Endothelial cell of umbilical vein (primary cell): Measurements from ENCODE around the gene KYNU. TPM values are rescaled to one million over a fixed set of nuclear protein-coding genes. Genes with fewer than 3 reads are reported as not detected.

Experiments
- BruUV-seq: library from RNA; stranded (reverse); fragments of 400-500 nt; replicated peaks from 2 replicates; lab custom pipeline; 2021; lab: Mats Ljungman, UMichigan
- CTCF ChIA-PET: fragments of 300-600, 350-600 bp; sonication (Branson Sonifier 250); formaldehyde crosslinking; loops from one replicate; lab custom pipeline; 2021; ENCODE audit warnings: antibody characterized with exemption, inconsistent platforms; lab: Charles Lee
- POLR2A ChIA-PET: fragments of 300-600, 350-600 bp; sonication (Branson Sonifier 250); formaldehyde crosslinking; loops from one replicate; lab custom pipeline; 2021; ENCODE audit warnings: antibody characterized with exemption, inconsistent platforms; lab: Charles Lee
- DNase-seq: peaks from one replicate; pipeline ENCODE4 v3.0.0-alpha.2; 2011; ENCODE audit warnings: low read depth, low spot score
- FAIRE-seq: peaks from 2 replicates; lab custom pipeline; 2011; peaks lifted over from hg19 to GRCh38; lab: Jason Lieb, UNC
- H2AFZ ChIP-seq: 2 replicates; pipeline ENCODE4 v1.6.0; 2012; ENCODE audit warnings: low read depth, low read length, control low read depth, inconsistent platforms
- H3K27ac ChIP-seq: 2 replicates; pipeline ENCODE4 v1.5.1; 2011; ENCODE audit warnings: low read depth, mild to moderate bottlenecking, control low read depth, low read length, moderate library complexity; ENCODE audit not compliant: insufficient read depth
- H3K27me3 ChIP-seq, 2 experiments: 2 replicates each; pipeline versions ENCODE4 v1.6.0 to v1.6.1; 2011; ENCODE audit warnings: low read length in 2 of 2, mixed read lengths in 1 of 2; ENCODE audit not compliant: control insufficient read depth in 2 of 2, insufficient read depth in 2 of 2
- H3K36me3 ChIP-seq, 2 experiments: 2 replicates in 1 of 2; 3 replicates in 1 of 2; pipeline ENCODE4 v1.5.1; 2011; ENCODE audit warnings: low read length in 2 of 2, mild to moderate bottlenecking in 1 of 2, moderate library complexity in 1 of 2; ENCODE audit not compliant: control insufficient read depth in 2 of 2, insufficient read depth in 2 of 2; ENCODE audit errors: extremely low read depth in 1 of 2
- H3K4me1 ChIP-seq: 3 replicates; pipeline ENCODE4 v1.5.1; 2011; ENCODE audit warnings: mild to moderate bottlenecking, low read length; ENCODE audit not compliant: control insufficient read depth, insufficient read depth; ENCODE audit errors: extremely low read depth
- H3K4me2 ChIP-seq: 2 replicates; pipeline ENCODE4 v1.6.1; 2011; ENCODE audit warnings: low read length, control low read depth, mixed read lengths; ENCODE audit not compliant: insufficient read depth
- H3K4me3 ChIP-seq, 3 experiments: fragments of 200-600 bp in 1 of 3; sonication (generic), shearing (Covaris generic) in 1 of 3; replicated peaks in 1 of 3; 2 replicates each; pipeline ENCODE4 v1.5.1; 2011 to 2016; ENCODE audit warnings: control low read depth in 3 of 3, low read length in 3 of 3, mild to moderate bottlenecking in 2 of 3, inconsistent platforms in 1 of 3, low read depth in 1 of 3, moderate library complexity in 1 of 3; ENCODE audit not compliant: insufficient read depth in 1 of 3
- H3K79me2 ChIP-seq: 2 replicates; pipeline ENCODE4 v1.6.0; 2012; ENCODE audit warnings: low read length, inconsistent platforms; ENCODE audit not compliant: control insufficient read depth, insufficient read depth
- H3K9ac ChIP-seq: replicated peaks from 2 replicates; pipeline ENCODE3; 2011; ENCODE audit warnings: low read length, control low read depth; ENCODE audit not compliant: insufficient read depth; ENCODE audit errors: extremely low read depth
- H3K9me1 ChIP-seq: replicated peaks from 3 replicates; pipeline ENCODE4 v1.6.0; 2011; ENCODE audit warnings: mild to moderate bottlenecking, low read length; ENCODE audit not compliant: control insufficient read depth, insufficient read depth; ENCODE audit errors: extremely low read depth
- H3K9me3 ChIP-seq: replicated peaks from 2 replicates; pipeline ENCODE4 v1.5.1; 2012; ENCODE audit warnings: low read length, inconsistent platforms; ENCODE audit not compliant: control insufficient read depth, insufficient read depth
- H4K20me1 ChIP-seq: replicated peaks from 2 replicates; pipeline ENCODE3; 2011; ENCODE audit warnings: mild to moderate bottlenecking, low read length; ENCODE audit not compliant: control insufficient read depth, insufficient read depth; ENCODE audit errors: extremely low read depth
- CTCF ChIP-seq, 2 donors: IDR thresholded peaks; 1 replicate in 1 of 2; 2 replicates in 1 of 2; pipeline ENCODE4 v1.5.1; 2011; ENCODE audit warnings: low read length in 2 of 2, mild to moderate bottlenecking in 2 of 2, moderate library complexity in 2 of 2, control low read depth in 1 of 2, inconsistent platforms in 1 of 2, low read depth in 1 of 2; ENCODE audit not compliant: insufficient read depth in 1 of 2; ENCODE audit errors: extremely low read depth in 1 of 2
- EZH2 ChIP-seq: IDR thresholded peaks from 2 replicates; pipeline ENCODE4 v1.6.1; 2012; ENCODE audit warnings: borderline replicate concordance, low read depth, mild to moderate bottlenecking, moderate library complexity, low read length, inconsistent platforms; ENCODE audit not compliant: severe bottlenecking
- FOS ChIP-seq: IDR thresholded peaks from 2 replicates; pipeline ENCODE4 v1.6.1; 2011; ENCODE audit warnings: mild to moderate bottlenecking, low read length, moderate library complexity, borderline replicate concordance; ENCODE audit not compliant: insufficient read depth
- GATA2 ChIP-seq: IDR thresholded peaks from 2 replicates; pipeline ENCODE4 v1.7.0; 2011; ENCODE audit warnings: low read depth, mild to moderate bottlenecking, moderate library complexity, mixed read lengths, low read length; ENCODE audit not compliant: insufficient read length, insufficient read depth
- JUN ChIP-seq: IDR thresholded peaks from 2 replicates; pipeline ENCODE4 v1.6.1; 2011; ENCODE audit warnings: borderline replicate concordance, low read depth; ENCODE audit not compliant: insufficient read length, insufficient read depth
- MAX ChIP-seq: IDR thresholded peaks from 2 replicates; pipeline ENCODE4 v1.6.1; 2011; ENCODE audit not compliant: insufficient read depth, insufficient read length
- MYC ChIP-seq: IDR thresholded peaks from one replicate; pipeline ENCODE4 v1.6.1; 2011; ENCODE audit warnings: mild to moderate bottlenecking, low read depth, low read length
- POLR2A ChIP-seq: IDR thresholded peaks from 2 replicates; pipeline ENCODE4 v1.6.1; 2012; ENCODE audit warnings: low read depth, mild to moderate bottlenecking, control low read depth, low read length
- POLR2AphosphoS5 ChIP-seq: IDR thresholded peaks from 2 replicates; pipeline ENCODE4 v1.6.1; 2012; ENCODE audit warnings: low read depth, mild to moderate bottlenecking, control low read depth, low read length, moderate library complexity; ENCODE audit not compliant: insufficient read depth
- dilution Hi-C: fragments of 300-500 bp; cut with MboI; formaldehyde crosslinking; loops from one replicate; pipeline ENCODE4 v1.15.0; 2019; ENCODE audit warnings: low sequenced_read_pairs; ENCODE audit not compliant: extremely low pct_ligation_motif_present
- intact Hi-C: fragments of 100-400 bp; cut with micrococcal nuclease; formaldehyde crosslinking; loops from one replicate; pipeline ENCODE4 v1.10.0; 2022
- polyA plus RNA-seq, 4 experiments: library from polyadenylated mRNA; depleted of rRNA in 3 of 4; stranded (reverse) in 3 of 4; unstranded in 1 of 4; fragments of >200 nt; gene quantifications; 2 replicates each; pipeline versions ENCODE4 v1.2.1 to v1.2.3, GENCODE V29; 2011 to 2012; ENCODE audit warnings: missing spikeins in 1 of 4
- total RNA-seq: library from RNA; stranded (reverse); gene quantifications from 2 replicates; pipeline ENCODE4 v1.2.3, GENCODE V29; 2021

KYNU gene
- total and polyA plus RNA-seq, 2 donors (not counting 3 experiments of a cell fraction or from before 2014, with no cell fraction given), result 0.04 TPM; not detected in 1

- dilution Hi-C loops, result no loop called here
- BruUV-seq, result no TSS peak
- ChIA-PET CTCF (no interaction called here), POLR2A (no interaction called here)
- no peak overlapping the region for H3K27ac ChIP-seq
- peaks cover 24% of the 10 kb centered on the region for H3K4me1 ChIP-seq
- no peak overlapping the region for H2AFZ ChIP-seq
- no peaks in the 10 kb centered on the region for H3K27me3 ChIP-seq
- FAIRE-seq (no peak), DNase-seq (no peak)
- no peak overlapping the region for H3K4me2 ChIP-seq
- H3K36me3 ChIP-seq, result no peaks in the 10 kb centered on the region
- no peaks in the 10 kb centered on the region for H3K9me1 ChIP-seq
- H3K9me3 ChIP-seq, result no peaks in the 10 kb centered on the region
- TF ChIP-seq EZH2, result no peak
- TF ChIP-seq GATA2, result no peak
- TF ChIP-seq POLR2AphosphoS5, result no peak
- no peak for TF ChIP-seq FOS
- TF ChIP-seq MAX, result no peak
- no peak for TF ChIP-seq CTCF (IDR thresholded peaks at IDR 0.05; ENCODE audit: extremely low read depth in 1 of 2, insufficient read depth in 1 of 2, low read depth in 1 of 2, low read length in 2 of 2)
- no peak for TF ChIP-seq POLR2A
- no peak for TF ChIP-seq JUN
- TF ChIP-seq MYC, result no peak
- no peak overlapping the region for H3K4me3 ChIP-seq
- no peaks in the 10 kb centered on the region for H4K20me1 ChIP-seq
- H3K9ac ChIP-seq, result no peak overlapping the region
- H3K79me2 ChIP-seq, result no peaks in the 10 kb centered on the region
- intact Hi-C loops, result no loop called here
These were observed 65.2 kb downstream of the KYNU start for GRCh38 chr2:142942690-142943089.
